PFSK-1 (cell line): Measurements from ENCODE around the gene GLRA1.

Experiments
- POLR2AphosphoS5 ChIP-seq: IDR thresholded peaks from 2 replicates; pipeline ENCODE4 v1.6.1; 2012; ENCODE audit warnings: low read depth, mild to moderate bottlenecking, control low read depth, low read length, moderate library complexity
- SIN3A ChIP-seq: IDR thresholded peaks from 2 replicates; pipeline ENCODE4 v1.6.1; 2012; ENCODE audit warnings: mild to moderate bottlenecking, low read length, moderate library complexity, borderline replicate concordance; ENCODE audit not compliant: insufficient read depth
- TAF1 ChIP-seq: IDR thresholded peaks from 2 replicates; pipeline ENCODE4 v1.6.1; 2012; ENCODE audit warnings: low read length, control low read depth, borderline replicate concordance; ENCODE audit not compliant: insufficient read depth
- TF ChIP-seq, protein P1 (sequence below), 2 experiments: IDR thresholded peaks; 2 replicates each; pipeline versions ENCODE4 v1.6.1 to v1.8.0; 2011 to 2012; ENCODE audit warnings: low read depth in 2 of 2, low read length in 2 of 2, control low read depth in 1 of 2, inconsistent platforms in 1 of 2, mild to moderate bottlenecking in 1 of 2, moderate library complexity in 1 of 2; ENCODE audit not compliant: insufficient read depth in 1 of 2

DNA sequence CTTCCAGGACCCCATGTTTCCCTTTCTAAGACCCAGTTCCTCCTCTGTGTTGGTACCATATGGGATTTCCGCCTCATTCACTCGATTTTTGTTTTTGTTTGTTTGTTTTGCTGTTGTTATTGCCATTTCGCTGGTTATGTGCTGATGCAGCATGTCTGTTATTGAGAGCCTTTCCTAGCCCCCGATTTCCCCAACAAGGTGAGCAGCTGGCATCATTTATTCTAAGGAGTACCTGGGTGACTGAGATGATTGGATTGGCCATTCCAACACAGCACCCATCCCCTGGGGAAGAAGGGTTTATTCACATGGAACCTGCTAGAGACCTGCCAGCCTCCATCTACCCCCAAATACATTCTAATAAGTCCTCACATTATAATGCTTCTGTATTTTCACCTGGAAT lies 2.7 kb downstream of the GLRA1 start:
- TF ChIP-seq, protein P1, sequence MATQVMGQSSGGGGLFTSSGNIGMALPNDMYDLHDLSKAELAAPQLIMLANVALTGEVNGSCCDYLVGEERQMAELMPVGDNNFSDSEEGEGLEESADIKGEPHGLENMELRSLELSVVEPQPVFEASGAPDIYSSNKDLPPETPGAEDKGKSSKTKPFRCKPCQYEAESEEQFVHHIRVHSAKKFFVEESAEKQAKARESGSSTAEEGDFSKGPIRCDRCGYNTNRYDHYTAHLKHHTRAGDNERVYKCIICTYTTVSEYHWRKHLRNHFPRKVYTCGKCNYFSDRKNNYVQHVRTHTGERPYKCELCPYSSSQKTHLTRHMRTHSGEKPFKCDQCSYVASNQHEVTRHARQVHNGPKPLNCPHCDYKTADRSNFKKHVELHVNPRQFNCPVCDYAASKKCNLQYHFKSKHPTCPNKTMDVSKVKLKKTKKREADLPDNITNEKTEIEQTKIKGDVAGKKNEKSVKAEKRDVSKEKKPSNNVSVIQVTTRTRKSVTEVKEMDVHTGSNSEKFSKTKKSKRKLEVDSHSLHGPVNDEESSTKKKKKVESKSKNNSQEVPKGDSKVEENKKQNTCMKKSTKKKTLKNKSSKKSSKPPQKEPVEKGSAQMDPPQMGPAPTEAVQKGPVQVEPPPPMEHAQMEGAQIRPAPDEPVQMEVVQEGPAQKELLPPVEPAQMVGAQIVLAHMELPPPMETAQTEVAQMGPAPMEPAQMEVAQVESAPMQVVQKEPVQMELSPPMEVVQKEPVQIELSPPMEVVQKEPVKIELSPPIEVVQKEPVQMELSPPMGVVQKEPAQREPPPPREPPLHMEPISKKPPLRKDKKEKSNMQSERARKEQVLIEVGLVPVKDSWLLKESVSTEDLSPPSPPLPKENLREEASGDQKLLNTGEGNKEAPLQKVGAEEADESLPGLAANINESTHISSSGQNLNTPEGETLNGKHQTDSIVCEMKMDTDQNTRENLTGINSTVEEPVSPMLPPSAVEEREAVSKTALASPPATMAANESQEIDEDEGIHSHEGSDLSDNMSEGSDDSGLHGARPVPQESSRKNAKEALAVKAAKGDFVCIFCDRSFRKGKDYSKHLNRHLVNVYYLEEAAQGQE (IDR thresholded peaks at IDR 0.05; ENCODE audit: insufficient read depth in 1 of 2, low read depth in 2 of 2, low read length in 2 of 2), result no peak
- TF ChIP-seq POLR2AphosphoS5 (no peak), SIN3A (no peak), TAF1 (no peak)
